GM19438 (cell line): ENCODE data around the gene SNORC.
"Not testable (repeated sequence)": the region's sequence is repeated elsewhere in the genome, so short reads cannot be mapped to it uniquely, and the experiment has no call there.

Experiments used
- ATAC-seq: cut with Tn5 transposase; IDR thresholded peaks from one replicate; pipeline ENCODE4 v1.9.1; 2021; ENCODE audit warnings: low read depth; ENCODE audit not compliant: unreplicated experiment

SNORC gene

GRCh38 chr2:232893834-232894233, 23.8 kb downstream of the SNORC start:
- ATAC-seq = no peak

- no peak for ATAC-seq
Measured at GRCh38 chr2:232894251-232894650, 24.2 kb downstream of the SNORC start.

- ATAC-seq = no peak
Measured at GRCh38 chr2:232894746-232895145, 24.7 kb downstream of the SNORC start.

GRCh38 chr2:232896111-232896510, 26.0 kb downstream of the SNORC start:
- ATAC-seq = no peak

- ATAC-seq = no peak
Measured at GRCh38 chr2:232896720-232897597, 26.9 kb downstream of the SNORC start.

- no peak for ATAC-seq
Measured at GRCh38 chr2:232897598-232898408, 27.7 kb downstream of the SNORC start.

- no peak for ATAC-seq
Measured at GRCh38 chr2:232898592-232899543, 28.8 kb downstream of the SNORC start.

GRCh38 chr2:232900811-232901735, 31.0 kb downstream of the SNORC start:
- no peak for ATAC-seq

- no peak for ATAC-seq
Measured at GRCh38 chr2:232901736-232902578, 31.9 kb downstream of the SNORC start.

- no peak for ATAC-seq
Measured at GRCh38 chr2:232903989-232904388, 33.9 kb downstream of the SNORC start.

GRCh38 chr2:232906867-232907717, 37.0 kb downstream of the SNORC start:
- not testable (repeated sequence) for ATAC-seq

- ATAC-seq = not testable (repeated sequence)
Measured at GRCh38 chr2:232907718-232908085, 37.6 kb downstream of the SNORC start.

- ATAC-seq = no peak
Measured at GRCh38 chr2:232908695-232909094, 38.6 kb downstream of the SNORC start.

GRCh38 chr2:232910376-232910775, 40.3 kb downstream of the SNORC start:
- ATAC-seq = no peak

GRCh38 chr2:232911712-232912277, 41.7 kb downstream of the SNORC start:
- no peak for ATAC-seq

- ATAC-seq = no peak
Measured at GRCh38 chr2:232913903-232914302, 43.8 kb downstream of the SNORC start.

- no peak for ATAC-seq
Measured at GRCh38 chr2:232919141-232919540, 49.1 kb downstream of the SNORC start.
